ENCODE data around the gene SLC6A8. TPM values are rescaled to one million over a fixed set of nuclear protein-coding genes. Genes with fewer than 3 reads are reported as not detected.

Gene SLC6A8
- total RNA-seq, 6 donors from 2014 or later = 3.9 to 8.1 (median 6.1) TPM

DNA sequence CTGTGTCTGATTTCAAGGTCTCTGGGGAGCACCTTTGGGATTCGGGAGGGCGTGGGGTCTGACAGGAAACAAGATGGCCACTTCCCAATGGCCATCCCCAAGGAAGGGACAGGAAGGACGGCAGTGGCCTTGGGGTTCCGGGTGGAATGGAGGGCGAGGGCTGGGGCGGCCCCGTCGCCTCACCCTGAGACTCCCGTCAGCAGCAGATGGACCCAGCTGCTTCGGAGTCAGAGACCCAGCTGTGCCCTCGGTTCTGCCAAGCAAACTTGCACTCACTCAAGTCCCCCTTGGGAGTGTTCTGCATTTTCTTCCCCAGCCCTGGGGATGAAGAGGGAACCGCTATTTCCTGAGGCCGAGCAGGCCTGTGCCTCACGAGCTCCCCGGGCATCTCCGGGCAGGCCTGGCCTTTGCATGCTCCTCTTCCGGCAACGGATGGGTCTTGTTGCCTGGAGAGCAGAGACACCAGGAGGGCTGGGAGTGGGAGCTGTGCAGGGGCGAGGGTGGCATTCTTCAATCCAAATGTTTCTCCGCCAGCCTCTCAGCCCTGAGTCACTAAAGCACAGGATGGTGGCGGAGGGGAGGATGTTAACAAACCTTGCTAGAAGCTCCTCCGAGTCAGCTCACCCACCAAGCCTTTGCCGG lies 47.6 kb upstream of the SLC6A8 start:
- Histone ChIP-seq H3K27ac (no peak overlapping the region), H3K27me3 (peaks cover 0 to 35% (median 5%) of the 10 kb centered on the region in 4 donors)

DNA sequence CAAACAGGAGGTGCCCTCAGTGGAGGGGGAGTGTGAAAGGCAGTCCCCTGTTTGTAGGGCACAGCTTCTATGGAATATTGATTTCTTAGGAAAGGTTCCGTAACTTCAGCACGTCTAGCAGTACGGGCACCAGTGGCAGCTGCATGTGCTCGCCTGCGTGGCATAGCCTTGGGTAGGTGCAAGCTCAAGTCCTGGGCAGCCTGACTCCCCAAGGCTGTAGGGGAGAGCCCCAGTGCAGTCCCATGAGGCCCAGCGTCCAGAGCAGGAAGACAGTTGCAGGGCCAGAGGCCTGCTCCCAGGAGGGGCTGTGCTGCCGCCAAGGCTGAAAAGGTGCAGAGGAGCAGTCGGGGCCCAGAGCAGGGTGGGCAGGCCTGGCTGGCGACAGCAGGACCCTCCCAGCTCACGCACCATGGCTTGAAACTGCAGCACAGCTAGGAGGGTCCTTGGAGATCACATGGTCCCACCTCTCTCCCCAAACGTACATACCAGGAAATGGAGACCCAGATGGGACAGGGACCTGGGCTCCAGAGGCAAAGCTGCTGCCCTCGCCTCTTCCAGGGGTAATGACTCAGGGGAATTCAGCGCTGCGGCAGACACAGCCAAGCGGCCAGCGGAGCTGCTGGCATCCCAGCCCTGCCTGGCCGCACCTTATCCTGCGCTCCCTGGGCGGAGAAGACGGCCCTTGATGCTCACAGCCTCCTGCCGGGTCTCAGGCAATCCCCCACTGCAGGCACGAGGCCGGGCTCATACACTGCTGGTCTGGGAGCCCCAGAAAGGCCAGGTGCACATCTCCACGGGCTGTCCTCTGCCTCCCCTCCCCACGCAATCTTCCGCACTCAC lies 46.8 kb upstream of the SLC6A8 start:
- no peak for TF ChIP-seq POLR2AphosphoS5 (IDR thresholded peaks at IDR 0.05)
- TF ChIP-seq EP300 (IDR thresholded peaks at IDR 0.05) = no peak
- no peak for TF ChIP-seq POLR2A (IDR thresholded peaks at IDR 0.05)
- TF ChIP-seq, protein P1, sequence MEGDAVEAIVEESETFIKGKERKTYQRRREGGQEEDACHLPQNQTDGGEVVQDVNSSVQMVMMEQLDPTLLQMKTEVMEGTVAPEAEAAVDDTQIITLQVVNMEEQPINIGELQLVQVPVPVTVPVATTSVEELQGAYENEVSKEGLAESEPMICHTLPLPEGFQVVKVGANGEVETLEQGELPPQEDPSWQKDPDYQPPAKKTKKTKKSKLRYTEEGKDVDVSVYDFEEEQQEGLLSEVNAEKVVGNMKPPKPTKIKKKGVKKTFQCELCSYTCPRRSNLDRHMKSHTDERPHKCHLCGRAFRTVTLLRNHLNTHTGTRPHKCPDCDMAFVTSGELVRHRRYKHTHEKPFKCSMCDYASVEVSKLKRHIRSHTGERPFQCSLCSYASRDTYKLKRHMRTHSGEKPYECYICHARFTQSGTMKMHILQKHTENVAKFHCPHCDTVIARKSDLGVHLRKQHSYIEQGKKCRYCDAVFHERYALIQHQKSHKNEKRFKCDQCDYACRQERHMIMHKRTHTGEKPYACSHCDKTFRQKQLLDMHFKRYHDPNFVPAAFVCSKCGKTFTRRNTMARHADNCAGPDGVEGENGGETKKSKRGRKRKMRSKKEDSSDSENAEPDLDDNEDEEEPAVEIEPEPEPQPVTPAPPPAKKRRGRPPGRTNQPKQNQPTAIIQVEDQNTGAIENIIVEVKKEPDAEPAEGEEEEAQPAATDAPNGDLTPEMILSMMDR (IDR thresholded peaks at IDR 0.05) = no peak
- Histone ChIP-seq H3K4me3 (no peak overlapping the region), H3K27me3 (peaks cover 0 to 42% (median 5%) of the 10 kb centered on the region in 4 donors), H3K4me1 (peaks cover 0 to 34% (median 15%) of the 10 kb centered on the region in 4 donors), H3K27ac (no peak overlapping the region), H3K9me3 (peaks cover 0 to 3% (median 0%) of the 10 kb centered on the region in 4 donors), H3K36me3 (no peaks in the 10 kb centered on the region)
- DNase-seq = no peak
- WGBS, 2 donors = 63 to 80% methylated on average over 2 to 26 of the region's 26 CpGs
- ATAC-seq (ENCODE audit: low FRiP score in 2 of 2) = no peak

More for the DNA sequence above, 47.6 kb upstream of the SLC6A8 start:
- Histone ChIP-seq H3K4me3 (no peak overlapping the region), H3K9me3 (peaks cover 0 to 3% (median 0%) of the 10 kb centered on the region in 4 donors), H3K4me1 (peaks cover 0 to 34% (median 15%) of the 10 kb centered on the region in 4 donors), H3K36me3 (no peaks in the 10 kb centered on the region)
- ATAC-seq (ENCODE audit: low FRiP score in 2 of 2) = no peak
- 60 to 80% methylated on average over 2 to 23 of the region's 23 CpGs for WGBS, 2 donors
- DNase-seq = no peak
- no peak for TF ChIP-seq POLR2A (IDR thresholded peaks at IDR 0.05)
- TF ChIP-seq, protein P1 (IDR thresholded peaks at IDR 0.05) = no peak
- no peak for TF ChIP-seq EP300 (IDR thresholded peaks at IDR 0.05)

DNA sequence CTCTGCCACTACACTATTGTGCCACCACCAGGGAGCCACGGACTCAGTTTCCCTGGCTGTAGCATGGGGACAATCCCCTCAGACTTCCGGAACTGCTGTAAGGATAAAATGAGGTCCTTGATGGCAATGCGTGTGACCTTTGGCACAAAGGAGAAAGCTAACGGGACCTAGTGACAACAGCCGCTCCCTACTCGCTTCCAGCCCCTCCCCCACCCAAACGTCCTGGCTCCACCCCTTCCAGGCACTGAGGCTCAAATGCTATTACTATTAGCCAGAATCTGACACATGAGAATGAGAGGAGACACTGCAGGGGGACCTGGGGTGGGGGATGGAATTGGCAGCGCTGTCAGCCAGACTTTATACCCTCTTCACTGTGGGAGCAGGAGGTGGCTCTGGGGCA lies 46.1 kb upstream of the SLC6A8 start:
- WGBS, 2 donors = 30% methylated on average over 8 of the region's 8 CpGs; no CpG with 5 or more reads in 1 of the 2 donors
- ATAC-seq (ENCODE audit: low FRiP score in 2 of 2) = no peak
- H3K4me3 ChIP-seq = no peak overlapping the region

DNA sequence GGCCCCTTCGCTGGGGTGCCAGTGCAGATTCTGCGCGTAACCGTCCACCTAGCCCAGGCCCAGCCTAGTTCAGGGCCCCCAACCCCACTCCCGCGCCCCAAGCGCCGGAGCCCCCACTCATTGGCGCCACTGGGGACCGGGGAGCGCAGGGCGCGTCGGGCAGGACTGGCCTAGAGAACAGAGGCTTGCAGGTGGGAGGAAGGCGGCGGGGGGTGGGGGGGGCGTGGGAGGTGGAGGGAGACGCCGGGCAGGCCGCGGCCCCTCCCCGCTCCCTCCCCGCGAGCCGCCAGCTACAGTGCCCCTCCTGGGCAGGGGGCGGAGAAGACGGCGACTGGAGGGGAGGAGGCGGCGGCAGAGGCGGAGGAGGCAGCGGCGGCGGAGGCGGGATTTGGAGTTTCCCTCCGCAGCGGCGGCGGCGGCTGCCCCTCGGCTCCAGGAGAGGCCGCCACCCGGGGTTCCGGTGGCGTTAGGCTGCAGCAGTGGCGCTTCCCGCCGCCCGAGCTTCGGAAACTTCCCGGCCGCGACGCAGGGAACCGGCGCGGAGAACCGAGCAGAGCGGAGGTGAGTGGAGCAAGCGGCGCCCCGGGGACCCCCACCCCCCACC lies 45.6 kb upstream of the SLC6A8 start:
- TF ChIP-seq, protein P1 (IDR thresholded peaks at IDR 0.05) = no peak
- TF ChIP-seq POLR2AphosphoS5 (IDR thresholded peaks at IDR 0.05) = no peak
- TF ChIP-seq POLR2A (IDR thresholded peaks at IDR 0.05) = no peak
- TF ChIP-seq EP300 (IDR thresholded peaks at IDR 0.05) = no peak
- DNase-seq = no peak
- WGBS, 2 donors = 26% methylated on average over 46 of the region's 62 CpGs; no CpG with 5 or more reads in 1 of the 2 donors
- H3K27me3 ChIP-seq = peaks cover 0 to 50% (median 5%) of the 10 kb centered on the region in 4 donors
- peaks cover 0 to 3% (median 0%) of the 10 kb centered on the region in 4 donors for H3K9me3 ChIP-seq
- ATAC-seq (ENCODE audit: low FRiP score in 2 of 2) = no peak
- H3K36me3 ChIP-seq = no peaks in the 10 kb centered on the region
- peak overlapping the region in 3 of 4 donors; percentile 6 to 30 (median 21) for H3K4me3 ChIP-seq
- no peak overlapping the region for H3K27ac ChIP-seq
- H3K4me1 ChIP-seq = peaks cover 0 to 39% (median 18%) of the 10 kb centered on the region in 4 donors

More for the DNA sequence above, 46.1 kb upstream of the SLC6A8 start:
- DNase-seq = no peak
- Histone ChIP-seq H3K27ac (no peak overlapping the region), H3K4me1 (peaks cover 0 to 34% (median 15%) of the 10 kb centered on the region in 4 donors), H3K27me3 (peaks cover 0 to 45% (median 5%) of the 10 kb centered on the region in 4 donors), H3K36me3 (no peaks in the 10 kb centered on the region), H3K9me3 (peaks cover 0 to 3% (median 0%) of the 10 kb centered on the region in 4 donors)
- no peak for TF ChIP-seq EP300 (IDR thresholded peaks at IDR 0.05)
- TF ChIP-seq, protein P1 (IDR thresholded peaks at IDR 0.05) = no peak
- no peak for TF ChIP-seq POLR2AphosphoS5 (IDR thresholded peaks at IDR 0.05)
- no peak for TF ChIP-seq POLR2A (IDR thresholded peaks at IDR 0.05)
